Liver (tissue), 9 donors: Measurements from ENCODE around the gene CACTIN. TPM values are rescaled to one million over a fixed set of nuclear protein-coding genes. Genes with fewer than 3 reads are reported as not detected.

Experiments
- DNase-seq: peaks from one replicate; pipeline ENCODE4 v3.0.0-alpha.2; 2017; ENCODE audit warnings: low spot score
- H3K27ac ChIP-seq, 2 donors: one replicate each; pipeline ENCODE4 v1.7.0; 2013; ENCODE audit warnings: inconsistent platforms in 2 of 2, low read length in 2 of 2, control low read depth in 1 of 2, low read depth in 1 of 2, mild to moderate bottlenecking in 1 of 2
- H3K27me3 ChIP-seq, 4 donors: one replicate each; pipeline versions ENCODE4 v1.6.1 to v1.7.0; 2013; ENCODE audit warnings: low read length in 3 of 4, inconsistent platforms in 1 of 4, mild to moderate bottlenecking in 1 of 4, moderate library complexity in 1 of 4; ENCODE audit not compliant: control insufficient read depth in 4 of 4, insufficient read depth in 4 of 4
- H3K36me3 ChIP-seq, 4 donors: one replicate each; pipeline versions ENCODE4 v1.6.1 to v1.7.0; 2013; ENCODE audit warnings: low read length in 3 of 4, mild to moderate bottlenecking in 3 of 4, low read depth in 1 of 4, moderate library complexity in 1 of 4; ENCODE audit not compliant: control insufficient read depth in 4 of 4, insufficient read depth in 3 of 4
- H3K4me1 ChIP-seq, 4 donors: one replicate each; pipeline versions ENCODE4 v1.6.1 to v1.7.0; 2013; ENCODE audit warnings: low read length in 3 of 4, mild to moderate bottlenecking in 3 of 4, moderate library complexity in 1 of 4; ENCODE audit not compliant: control insufficient read depth in 4 of 4, insufficient read depth in 4 of 4
- H3K4me3 ChIP-seq, 3 donors: one replicate each; pipeline versions ENCODE4 v1.6.1 to v1.7.0; 2013; ENCODE audit warnings: low read length in 3 of 3, control low read depth in 1 of 3, low read depth in 1 of 3, mild to moderate bottlenecking in 1 of 3
- H3K9ac ChIP-seq, 2 donors: one replicate each; pipeline ENCODE4 v1.7.0; 2013; ENCODE audit warnings: low read length in 2 of 2, mild to moderate bottlenecking in 2 of 2, moderate library complexity in 2 of 2, control low read depth in 1 of 2, low read depth in 1 of 2
- H3K9me3 ChIP-seq, 4 donors: one replicate each; pipeline versions ENCODE4 v1.6.1 to v1.7.0; 2013; ENCODE audit warnings: low read length in 3 of 4; ENCODE audit not compliant: control insufficient read depth in 4 of 4
- ATF3 ChIP-seq: IDR thresholded peaks from 2 replicates; pipeline ENCODE4 v1.6.1; 2016; ENCODE audit warnings: antibody characterized with exemption
- EGR1 ChIP-seq, 2 donors: IDR thresholded peaks; 2 replicates each; pipeline ENCODE4 v1.6.1; 2016 to 2018; ENCODE audit warnings: antibody characterized with exemption in 2 of 2, low read depth in 2 of 2
- FOXA2 ChIP-seq: IDR thresholded peaks from 2 replicates; pipeline ENCODE4 v1.6.1; 2016; ENCODE audit warnings: antibody characterized with exemption
- GABPA ChIP-seq, 2 donors: IDR thresholded peaks in 1 of 2; conservative IDR thresholded peaks in 1 of 2; 2 replicates each; pipeline ENCODE4 v1.6.1; 2016; ENCODE audit warnings: antibody characterized with exemption in 2 of 2, mild to moderate bottlenecking in 1 of 2, moderate library complexity in 1 of 2
- HNF4A ChIP-seq, 2 donors: conservative IDR thresholded peaks; 2 replicates each; pipeline ENCODE4 v1.6.1; 2016; ENCODE audit warnings: antibody characterized with exemption in 2 of 2, mild to moderate bottlenecking in 2 of 2
- HNF4G ChIP-seq: IDR thresholded peaks from 2 replicates; pipeline ENCODE4 v1.6.1; 2016; ENCODE audit warnings: antibody characterized with exemption
- JUND ChIP-seq, 2 donors: IDR thresholded peaks; 2 replicates each; pipeline ENCODE4 v1.6.1; 2016; ENCODE audit warnings: antibody characterized with exemption in 2 of 2
- NR2F2 ChIP-seq: IDR thresholded peaks from 2 replicates; pipeline ENCODE4 v1.6.1; 2016; ENCODE audit warnings: antibody characterized with exemption
- RAD21 ChIP-seq, 2 donors: IDR thresholded peaks; 2 replicates each; pipeline ENCODE4 v1.6.1; 2016; ENCODE audit warnings: antibody characterized with exemption in 2 of 2, mild to moderate bottlenecking in 2 of 2
- REST ChIP-seq: IDR thresholded peaks from 2 replicates; pipeline ENCODE4 v1.6.1; 2016; ENCODE audit warnings: antibody characterized with exemption, mild to moderate bottlenecking
- RXRA ChIP-seq, 2 donors: IDR thresholded peaks; 2 replicates each; pipeline ENCODE4 v1.6.1; 2017 to 2018; ENCODE audit warnings: antibody characterized with exemption in 2 of 2, mild to moderate bottlenecking in 1 of 2
- SP1 ChIP-seq: IDR thresholded peaks from 2 replicates; pipeline ENCODE4 v1.6.1; 2018; ENCODE audit warnings: antibody characterized with exemption, mild to moderate bottlenecking
- TAF1 ChIP-seq: conservative IDR thresholded peaks from 2 replicates; pipeline ENCODE4 v1.6.1; 2016; ENCODE audit warnings: antibody characterized with exemption, mild to moderate bottlenecking
- YY1 ChIP-seq: IDR thresholded peaks from 2 replicates; pipeline ENCODE4 v1.6.1; 2016; ENCODE audit warnings: antibody characterized with exemption, mild to moderate bottlenecking
- WGBS: extraction: QIAGEN DNeasy Blood & Tissue Kit; methylation state at CpG from one replicate; pipeline ENCODE4 v1.1.7; 2013; 5-methylcytosine and 5-hydroxymethylcytosine counted together
- polyA plus RNA-seq, 2 donors: library from polyadenylated mRNA; stranded (reverse) in 1 of 2; unstranded in 1 of 2; fragments of 200-250 nt in 1 of 2; fragments of >200 nt in 1 of 2; fragmentation: Nextera tagmentation in 1 of 2; extraction: Ambion mirVana in 1 of 2; gene quantifications; one replicate each; pipeline versions ENCODE4 v1.2.1 to v1.2.3, GENCODE V29; 2013 to 2015
- total RNA-seq, 2 donors: library from RNA; depleted of rRNA; stranded (reverse); fragments of >200 nt; gene quantifications; one replicate each; pipeline ENCODE4 v1.2.3, GENCODE V29; 2014
- TF ChIP-seq, protein P1 (sequence below): IDR thresholded peaks from 2 replicates; pipeline ENCODE4 v1.6.1; 2016; ENCODE audit warnings: antibody characterized with exemption
- TF ChIP-seq, protein P2 (sequence below): IDR thresholded peaks from 2 replicates; pipeline ENCODE4 v1.6.1; 2016; ENCODE audit warnings: antibody characterized with exemption
- donor health status: healthy.
- donor health status: healthy.
- donor health status: healthy.
- donor health status: healthy.
- donor health status: healthy.

CACTIN gene
- total and polyA plus RNA-seq, 4 donors = 1.9 to 13.2 (median 10.0) TPM

DNA sequence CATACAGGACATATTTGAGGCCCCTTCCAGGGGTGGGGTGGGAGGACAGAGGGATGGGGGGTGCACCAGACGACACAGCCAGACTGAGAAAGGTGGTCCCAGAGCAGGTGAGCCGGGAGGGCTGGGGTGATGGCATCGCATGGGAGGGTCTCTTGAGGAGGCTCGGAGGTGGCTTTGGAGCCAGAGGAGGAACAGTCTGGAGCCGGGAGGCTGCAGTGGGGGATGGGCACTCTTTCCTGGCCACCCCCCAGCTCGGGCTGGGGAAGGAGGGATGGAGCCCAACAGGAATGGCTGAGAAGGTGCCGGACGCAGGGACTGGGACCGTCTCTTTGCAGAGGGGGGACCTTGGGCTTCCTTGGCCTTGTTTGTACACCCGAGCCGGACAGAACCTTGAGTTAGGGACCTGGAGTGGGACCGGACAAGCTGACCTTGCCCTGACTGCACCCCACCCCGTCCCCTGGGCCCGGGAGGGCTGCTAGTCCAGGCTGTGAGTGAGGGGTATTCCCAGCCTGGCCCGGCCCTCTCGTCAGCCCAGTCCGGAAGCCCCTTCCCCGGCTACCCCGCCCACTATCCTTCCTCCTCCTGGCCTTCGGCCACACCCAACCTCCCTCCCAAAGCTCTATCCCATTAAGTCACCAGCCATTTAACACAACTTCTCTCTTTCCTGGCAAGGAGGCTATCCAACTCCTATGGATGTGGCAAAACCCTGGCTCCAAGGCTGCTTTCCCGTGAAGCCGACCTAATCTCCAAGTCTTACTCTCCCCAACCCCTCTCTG is 19.1 kb downstream of the CACTIN start:
- DNase-seq = no peak
- no peak for TF ChIP-seq HNF4G
- peak; percentile 12 for TF ChIP-seq NR2F2
- TF ChIP-seq, protein P1, sequence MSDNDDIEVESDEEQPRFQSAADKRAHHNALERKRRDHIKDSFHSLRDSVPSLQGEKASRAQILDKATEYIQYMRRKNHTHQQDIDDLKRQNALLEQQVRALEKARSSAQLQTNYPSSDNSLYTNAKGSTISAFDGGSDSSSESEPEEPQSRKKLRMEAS = no peak
- H3K4me1 ChIP-seq = peaks cover 0 to 8% (median 4%) of the 10 kb centered on the region in 4 donors
- no peaks in the 10 kb centered on the region for H3K27me3 ChIP-seq
- no peak overlapping the region for H3K9ac ChIP-seq
- H3K4me3 ChIP-seq = peak overlapping the region in 1 of 3 donors; percentile 55
- H3K27ac ChIP-seq = peak overlapping the region; percentile 69 to 73
- H3K9me3 ChIP-seq = no peaks in the 10 kb centered on the region
- H3K36me3 ChIP-seq = peaks cover 4 to 15% (median 6%) of the 10 kb centered on the region in 4 donors
- WGBS = 23% methylated on average over 22 of the region's 22 CpGs

- Histone ChIP-seq H3K9ac (no peak within 1 kb of the TSS), H3K36me3 (peaks cover 2 to 8% (median 3%) of the 10 kb centered on the region in 4 donors), H3K27me3 (no peaks in the 10 kb centered on the region), H3K27ac (peak within 1 kb of the TSS; percentile 69 to 73), H3K4me1 (peaks cover 0 to 8% (median 4%) of the 10 kb centered on the region in 4 donors), H3K9me3 (no peaks in the 10 kb centered on the region), H3K4me3 (peak within 1 kb of the TSS in 2 of 3 donors; percentile 2 to 55)
- 5% methylated on average over 46 of the region's 46 CpGs for WGBS
- TF ChIP-seq, protein P2, sequence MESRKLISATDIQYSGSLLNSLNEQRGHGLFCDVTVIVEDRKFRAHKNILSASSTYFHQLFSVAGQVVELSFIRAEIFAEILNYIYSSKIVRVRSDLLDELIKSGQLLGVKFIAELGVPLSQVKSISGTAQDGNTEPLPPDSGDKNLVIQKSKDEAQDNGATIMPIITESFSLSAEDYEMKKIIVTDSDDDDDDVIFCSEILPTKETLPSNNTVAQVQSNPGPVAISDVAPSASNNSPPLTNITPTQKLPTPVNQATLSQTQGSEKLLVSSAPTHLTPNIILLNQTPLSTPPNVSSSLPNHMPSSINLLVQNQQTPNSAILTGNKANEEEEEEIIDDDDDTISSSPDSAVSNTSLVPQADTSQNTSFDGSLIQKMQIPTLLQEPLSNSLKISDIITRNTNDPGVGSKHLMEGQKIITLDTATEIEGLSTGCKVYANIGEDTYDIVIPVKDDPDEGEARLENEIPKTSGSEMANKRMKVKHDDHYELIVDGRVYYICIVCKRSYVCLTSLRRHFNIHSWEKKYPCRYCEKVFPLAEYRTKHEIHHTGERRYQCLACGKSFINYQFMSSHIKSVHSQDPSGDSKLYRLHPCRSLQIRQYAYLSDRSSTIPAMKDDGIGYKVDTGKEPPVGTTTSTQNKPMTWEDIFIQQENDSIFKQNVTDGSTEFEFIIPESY = no peak
- no peak for TF ChIP-seq ATF3
- no peak for TF ChIP-seq HNF4G
- TF ChIP-seq RAD21 (IDR thresholded peaks at IDR 0.05) = no peak
- TF ChIP-seq GABPA (IDR thresholded peaks at IDR 0.05 in 1 of 2, conservative IDR thresholded peaks at IDR 0.05 in 1 of 2) = no peak
- no peak for TF ChIP-seq NR2F2
- TF ChIP-seq EGR1 (IDR thresholded peaks at IDR 0.05; ENCODE audit: low read depth in 2 of 2) = no peak
- TF ChIP-seq REST = no peak
- TF ChIP-seq JUND (IDR thresholded peaks at IDR 0.05) = no peak
- TF ChIP-seq YY1 = no peak
- no peak for TF ChIP-seq HNF4A (conservative IDR thresholded peaks at IDR 0.05)
- TF ChIP-seq SP1 = no peak
- TF ChIP-seq TAF1 = no peak
- no peak for TF ChIP-seq RXRA (IDR thresholded peaks at IDR 0.05)
- TF ChIP-seq FOXA2 = no peak
- DNase-seq = peak; percentile 76
These were observed 19.8 kb downstream of the CACTIN start, which contains the start of gene TBXA2R for GRCh38 chr19:3606690-3607289. TSS of gene TBXA2R (minus strand) at chr19:3606875. CDS start at chr19:3600634, 6,241 bp downstream.
